Panc1 (cell line): ENCODE data around the gene RAC3.

Experiments
- POLR2AphosphoS5 ChIP-seq: IDR thresholded peaks from 2 replicates; pipeline ENCODE4 v1.6.1; 2012; ENCODE audit warnings: mild to moderate bottlenecking, low read depth, low read length, moderate library complexity
- TCF7L2 ChIP-seq: IDR thresholded peaks from 2 replicates; pipeline ENCODE4 v1.6.1; 2011; ENCODE audit warnings: mild to moderate bottlenecking, low read depth, low read length, inconsistent platforms
- TF ChIP-seq, protein P1 (sequence below): fragments of 450-650 bp; IDR thresholded peaks from 2 replicates; pipeline ENCODE4 v1.5.1; 2017; ENCODE audit warnings: mild to moderate bottlenecking
- TF ChIP-seq, protein P2 (sequence below), 2 experiments: IDR thresholded peaks; 2 replicates each; pipeline ENCODE4 v1.6.1; 2011 to 2012; ENCODE audit warnings: low read depth in 2 of 2, control low read depth in 1 of 2, low read length in 1 of 2, mild to moderate bottlenecking in 1 of 2, moderate library complexity in 1 of 2; ENCODE audit not compliant: insufficient read depth in 1 of 2

DNA sequence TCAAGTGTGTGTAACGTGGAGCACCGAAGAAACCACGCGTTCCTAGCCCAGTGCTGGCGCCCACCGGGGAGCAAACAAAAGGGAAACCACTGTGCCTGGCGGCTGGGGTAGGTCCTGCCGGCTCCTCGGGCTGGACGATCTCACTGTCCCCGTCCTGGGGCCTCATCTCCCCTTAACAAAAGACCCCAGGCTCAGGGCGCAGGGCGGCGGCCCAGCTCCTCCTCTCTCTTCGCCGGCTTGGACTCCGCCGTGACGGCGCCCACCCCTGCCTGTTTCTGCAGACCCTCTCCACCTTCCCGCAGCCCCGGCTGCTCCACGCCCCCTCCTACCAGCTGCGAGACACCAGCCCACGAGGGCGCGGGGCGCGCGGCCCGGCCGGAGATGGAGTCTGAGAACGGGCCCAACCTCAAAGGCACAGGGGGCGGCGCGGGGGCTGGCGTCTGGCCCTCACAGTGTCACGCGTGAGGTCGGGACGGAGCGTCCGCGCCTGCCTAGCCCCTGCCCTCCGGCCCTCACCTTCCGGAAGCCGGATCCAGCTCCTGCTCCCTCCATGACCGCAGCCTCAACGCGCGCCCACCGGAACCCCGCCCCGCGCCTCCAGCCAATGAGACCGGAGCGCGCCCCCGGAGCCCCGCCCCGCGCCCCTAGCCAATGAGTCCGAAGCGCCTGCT is 9.0 kb upstream of the RAC3 start, which contains the start of gene CENPX:
- TF ChIP-seq, protein P1, sequence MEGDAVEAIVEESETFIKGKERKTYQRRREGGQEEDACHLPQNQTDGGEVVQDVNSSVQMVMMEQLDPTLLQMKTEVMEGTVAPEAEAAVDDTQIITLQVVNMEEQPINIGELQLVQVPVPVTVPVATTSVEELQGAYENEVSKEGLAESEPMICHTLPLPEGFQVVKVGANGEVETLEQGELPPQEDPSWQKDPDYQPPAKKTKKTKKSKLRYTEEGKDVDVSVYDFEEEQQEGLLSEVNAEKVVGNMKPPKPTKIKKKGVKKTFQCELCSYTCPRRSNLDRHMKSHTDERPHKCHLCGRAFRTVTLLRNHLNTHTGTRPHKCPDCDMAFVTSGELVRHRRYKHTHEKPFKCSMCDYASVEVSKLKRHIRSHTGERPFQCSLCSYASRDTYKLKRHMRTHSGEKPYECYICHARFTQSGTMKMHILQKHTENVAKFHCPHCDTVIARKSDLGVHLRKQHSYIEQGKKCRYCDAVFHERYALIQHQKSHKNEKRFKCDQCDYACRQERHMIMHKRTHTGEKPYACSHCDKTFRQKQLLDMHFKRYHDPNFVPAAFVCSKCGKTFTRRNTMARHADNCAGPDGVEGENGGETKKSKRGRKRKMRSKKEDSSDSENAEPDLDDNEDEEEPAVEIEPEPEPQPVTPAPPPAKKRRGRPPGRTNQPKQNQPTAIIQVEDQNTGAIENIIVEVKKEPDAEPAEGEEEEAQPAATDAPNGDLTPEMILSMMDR = no peak
- TF ChIP-seq, protein P2, sequence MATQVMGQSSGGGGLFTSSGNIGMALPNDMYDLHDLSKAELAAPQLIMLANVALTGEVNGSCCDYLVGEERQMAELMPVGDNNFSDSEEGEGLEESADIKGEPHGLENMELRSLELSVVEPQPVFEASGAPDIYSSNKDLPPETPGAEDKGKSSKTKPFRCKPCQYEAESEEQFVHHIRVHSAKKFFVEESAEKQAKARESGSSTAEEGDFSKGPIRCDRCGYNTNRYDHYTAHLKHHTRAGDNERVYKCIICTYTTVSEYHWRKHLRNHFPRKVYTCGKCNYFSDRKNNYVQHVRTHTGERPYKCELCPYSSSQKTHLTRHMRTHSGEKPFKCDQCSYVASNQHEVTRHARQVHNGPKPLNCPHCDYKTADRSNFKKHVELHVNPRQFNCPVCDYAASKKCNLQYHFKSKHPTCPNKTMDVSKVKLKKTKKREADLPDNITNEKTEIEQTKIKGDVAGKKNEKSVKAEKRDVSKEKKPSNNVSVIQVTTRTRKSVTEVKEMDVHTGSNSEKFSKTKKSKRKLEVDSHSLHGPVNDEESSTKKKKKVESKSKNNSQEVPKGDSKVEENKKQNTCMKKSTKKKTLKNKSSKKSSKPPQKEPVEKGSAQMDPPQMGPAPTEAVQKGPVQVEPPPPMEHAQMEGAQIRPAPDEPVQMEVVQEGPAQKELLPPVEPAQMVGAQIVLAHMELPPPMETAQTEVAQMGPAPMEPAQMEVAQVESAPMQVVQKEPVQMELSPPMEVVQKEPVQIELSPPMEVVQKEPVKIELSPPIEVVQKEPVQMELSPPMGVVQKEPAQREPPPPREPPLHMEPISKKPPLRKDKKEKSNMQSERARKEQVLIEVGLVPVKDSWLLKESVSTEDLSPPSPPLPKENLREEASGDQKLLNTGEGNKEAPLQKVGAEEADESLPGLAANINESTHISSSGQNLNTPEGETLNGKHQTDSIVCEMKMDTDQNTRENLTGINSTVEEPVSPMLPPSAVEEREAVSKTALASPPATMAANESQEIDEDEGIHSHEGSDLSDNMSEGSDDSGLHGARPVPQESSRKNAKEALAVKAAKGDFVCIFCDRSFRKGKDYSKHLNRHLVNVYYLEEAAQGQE (IDR thresholded peaks at IDR 0.05; ENCODE audit: insufficient read depth in 1 of 2, low read depth in 2 of 2, low read length in 1 of 2) = 0 out of 4 replicates have a peak, but pooled peaks of 1 of the 2 experiments have one; percentile 24
- TF ChIP-seq POLR2AphosphoS5 = peak; percentile 51; the same call in 1 of the 2 replicates
- no peak for TF ChIP-seq TCF7L2
